NK-92 (cell line): ENCODE measurements around the gene CELF5.

ENCODE experiments used
- DNase-seq: peaks from one replicate; lab custom pipeline; 2025; ENCODE audit not compliant: unreplicated experiment; lab: John Stamatoyannopoulos, UW

Gene CELF5

GRCh38 chr19:3270902-3271301 lies 46.4 kb downstream of the CELF5 start:
- DNase-seq = no peak

GRCh38 chr19:3272401-3272931 lies 48.0 kb downstream of the CELF5 start:
- no peak for DNase-seq

- no peak for DNase-seq
Observed at GRCh38 chr19:3272952-3273351, 48.5 kb downstream of the CELF5 start.

- DNase-seq = no peak
Observed at GRCh38 chr19:3274245-3274941, 49.9 kb downstream of the CELF5 start.

GRCh38 chr19:3274942-3275582 lies 50.6 kb downstream of the CELF5 start:
- no peak for DNase-seq

GRCh38 chr19:3275583-3276340 lies 51.3 kb downstream of the CELF5 start:
- DNase-seq = peak; percentile 72

- DNase-seq = no peak
Observed at GRCh38 chr19:3276341-3276799, 51.9 kb downstream of the CELF5 start.

GRCh38 chr19:3277649-3278048 lies 53.2 kb downstream of the CELF5 start:
- no peak for DNase-seq

- no peak for DNase-seq
Observed at GRCh38 chr19:3278294-3278693, 53.8 kb downstream of the CELF5 start.

- no peak for DNase-seq
Observed at GRCh38 chr19:3278749-3279148, 54.3 kb downstream of the CELF5 start.

GRCh38 chr19:3279306-3279705 lies 54.8 kb downstream of the CELF5 start:
- DNase-seq = no peak

- no peak for DNase-seq
Observed at GRCh38 chr19:3281026-3281425, 56.6 kb downstream of the CELF5 start.

- DNase-seq = no peak
Observed at GRCh38 chr19:3282155-3282554, 57.7 kb downstream of the CELF5 start.

- DNase-seq = no peak
Observed at GRCh38 chr19:3282564-3282963, 58.1 kb downstream of the CELF5 start.

- DNase-seq = no peak
Observed at GRCh38 chr19:3283246-3283751, 58.8 kb downstream of the CELF5 start.

- DNase-seq = no peak
Observed at GRCh38 chr19:3283886-3284657, 59.6 kb downstream of the CELF5 start.

GRCh38 chr19:3284759-3285646 lies 60.5 kb downstream of the CELF5 start:
- no peak for DNase-seq

GRCh38 chr19:3285647-3286176 lies 61.3 kb downstream of the CELF5 start:
- no peak for DNase-seq

- DNase-seq = no peak
Observed at GRCh38 chr19:3287814-3288213, 63.4 kb downstream of the CELF5 start.
